OCI-LY3 (cell line): ENCODE data around the gene TTC23.

ENCODE experiments used
- H2AFZ ChIP-seq: fragments of 200-600, 300-600 bp; shearing (Covaris generic); 2 replicates; pipeline ENCODE4 v1.6.0; 2014; ENCODE audit warnings: antibody characterized with exemption, low read depth, low read length
- H3K27ac ChIP-seq: fragments of 200-600, 300-600 bp; sonication (generic); 2 replicates; pipeline ENCODE4 v1.5.1; 2014; ENCODE audit warnings: mild to moderate bottlenecking, low read length, moderate library complexity, mixed read lengths
- H3K27me3 ChIP-seq: fragments of 200-600, 300-600 bp; sonication (generic); 2 replicates; pipeline ENCODE4 v1.6.1; 2014; ENCODE audit warnings: low read depth, low read length, mixed read lengths
- H3K36me3 ChIP-seq: fragments of 200-600, 300-600 bp; sonication (generic); replicated peaks from 2 replicates; pipeline ENCODE3; 2014; ENCODE audit warnings: low read depth, low read length, mixed read lengths
- H3K4me1 ChIP-seq: fragments of 300-600, 200-600 bp; sonication (generic); 2 replicates; pipeline ENCODE4 v1.6.1; 2014; ENCODE audit warnings: low read length, mixed read lengths
- H3K4me2 ChIP-seq: fragments of 200-600, 300-600 bp; sonication (generic); 2 replicates; pipeline ENCODE4 v1.6.1; 2014; ENCODE audit warnings: low read length, mixed read lengths
- H3K4me3 ChIP-seq: fragments of 300-600, 200-600 bp; sonication (generic); 2 replicates; pipeline ENCODE4 v1.5.1; 2014; ENCODE audit warnings: antibody characterized with exemption, mild to moderate bottlenecking, low read length, moderate library complexity
- H3K79me2 ChIP-seq: fragments of 300-600, 200-600 bp; shearing (Covaris generic); 2 replicates; pipeline ENCODE4 v1.6.1; 2014; ENCODE audit warnings: mild to moderate bottlenecking, low read length, mixed read lengths
- H3K9ac ChIP-seq: fragments of 300-600, 200-600 bp; shearing (Covaris generic); 2 replicates; pipeline ENCODE4 v1.6.0; 2014; ENCODE audit warnings: mild to moderate bottlenecking, low read length, moderate library complexity
- H3K9me3 ChIP-seq: fragments of 200-600, 300-600 bp; shearing (Covaris generic); 2 replicates; pipeline ENCODE4 v1.6.1; 2014; ENCODE audit warnings: low read length, mixed read lengths; ENCODE audit not compliant: insufficient read depth
- H4K20me1 ChIP-seq: fragments of 200-600, 300-600 bp; sonication (generic); 2 replicates; pipeline ENCODE4 v1.6.1; 2016; ENCODE audit warnings: low read length, mixed read lengths; ENCODE audit not compliant: insufficient read depth
- CTCF ChIP-seq: fragments of 200-600, 300-600 bp; sonication (generic); IDR thresholded peaks from 2 replicates; pipeline ENCODE4 v1.5.1; 2014; ENCODE audit warnings: antibody characterized with exemption, low read length, low read depth
- EZH2phosphoT487 ChIP-seq: fragments of 200-600 bp; shearing (Covaris generic); IDR thresholded peaks from 2 replicates; pipeline ENCODE4 v1.6.1; 2018; ENCODE audit warnings: antibody characterized with exemption, mixed run types, low read depth

TTC23 gene

GRCh38 chr15:99250857-99251841 lies 1.8 kb upstream of the TTC23 start, which contains the start of gene LRRC28:
Gene LRRC28, plus strand, starts transcription at chr15:99251481. Its CDS starts 4,477 bp downstream, at chr15:99255958.
- no peaks in the 10 kb centered on the region for H3K27me3 ChIP-seq
- peak within 1 kb of the TSS; percentile 94 for H3K4me3 ChIP-seq
- no peaks in the 10 kb centered on the region for H4K20me1 ChIP-seq
- TF ChIP-seq CTCF (no peak), EZH2phosphoT487 (no peak)
- H3K9ac ChIP-seq = peak within 1 kb of the TSS; percentile 85
- H3K9me3 ChIP-seq = no peaks in the 10 kb centered on the region
- H2AFZ ChIP-seq = peak within 1 kb of the TSS; percentile 85
- H3K79me2 ChIP-seq = 0 out of 2 replicates have a peak, but pooled peaks cover 4% of the 10 kb centered on the region
- no peaks in the 10 kb centered on the region for H3K36me3 ChIP-seq
- peak within 1 kb of the TSS; percentile 33 for H3K27ac ChIP-seq
- H3K4me2 ChIP-seq = peak within 1 kb of the TSS; percentile 90
- H3K4me1 ChIP-seq = peaks cover 27% of the 10 kb centered on the region

GRCh38 chr15:99250494-99250856 lies 1.1 kb upstream of the TTC23 start:
- Histone ChIP-seq H3K27ac (peak overlapping the region; percentile 31), H3K36me3 (no peaks in the 10 kb centered on the region), H3K9me3 (no peaks in the 10 kb centered on the region), H3K9ac (peak overlapping the region; percentile 72), H3K4me3 (peak overlapping the region; percentile 94), H2AFZ (peak overlapping the region; percentile 85), H3K4me2 (peak overlapping the region; percentile 90), H3K79me2 (0 out of 2 replicates have a peak, but pooled peaks cover 4% of the 10 kb centered on the region), H3K4me1 (peaks cover 27% of the 10 kb centered on the region), H4K20me1 (no peaks in the 10 kb centered on the region), H3K27me3 (no peaks in the 10 kb centered on the region)
- TF ChIP-seq CTCF (no peak), EZH2phosphoT487 (no peak)

GRCh38 chr15:99250001-99250400 lies 620 bp upstream of the TTC23 start:
- H3K27ac ChIP-seq = no peak overlapping the region
- TF ChIP-seq CTCF (no peak), EZH2phosphoT487 (no peak)
- H3K9me3 ChIP-seq = no peaks in the 10 kb centered on the region
- H3K9ac ChIP-seq = no peak overlapping the region
- H3K36me3 ChIP-seq = no peaks in the 10 kb centered on the region
- H3K4me3 ChIP-seq = peak overlapping the region; percentile 94
- H4K20me1 ChIP-seq = no peaks in the 10 kb centered on the region
- no peak overlapping the region for H2AFZ ChIP-seq
- H3K27me3 ChIP-seq = no peaks in the 10 kb centered on the region
- peak overlapping the region; percentile 90 for H3K4me2 ChIP-seq
- peaks cover 27% of the 10 kb centered on the region for H3K4me1 ChIP-seq
- H3K79me2 ChIP-seq = 0 out of 2 replicates have a peak, but pooled peaks cover 4% of the 10 kb centered on the region

GRCh38 chr15:99248000-99248715 lies 1.2 kb downstream of the TTC23 start:
- Histone ChIP-seq H3K9ac (no peak overlapping the region), H2AFZ (no peak overlapping the region), H3K27ac (no peak overlapping the region), H3K27me3 (no peaks in the 10 kb centered on the region), H3K9me3 (no peaks in the 10 kb centered on the region), H3K36me3 (no peaks in the 10 kb centered on the region), H4K20me1 (no peaks in the 10 kb centered on the region), H3K79me2 (no peaks in the 10 kb centered on the region), H3K4me2 (no peak overlapping the region), H3K4me1 (peaks cover 15% of the 10 kb centered on the region), H3K4me3 (no peak overlapping the region)
- TF ChIP-seq EZH2phosphoT487 (no peak), CTCF (no peak)
